Activated CD8-positive, alpha-beta memory T cell treated with anti-CD3 and anti-CD28 coated beads for 24 hours (primary cell): ENCODE data around the gene NDUFS6.
"Not testable (repeated sequence)": the region's sequence is repeated elsewhere in the genome, so short reads cannot be mapped to it uniquely, and the experiment has no call there.

Experiments
- DNase-seq: peaks from one replicate; pipeline ENCODE4 v3.0.0-alpha.2; 2020

NDUFS6 gene

GRCh38 chr5:1784197-1785050, 16.8 kb upstream of the NDUFS6 start:
- DNase-seq: no peak

GRCh38 chr5:1785062-1785461, 16.1 kb upstream of the NDUFS6 start:
- no peak for DNase-seq

GRCh38 chr5:1785984-1786383, 15.2 kb upstream of the NDUFS6 start:
- no peak for DNase-seq

- DNase-seq: no peak
Measured at GRCh38 chr5:1786621-1787471, 14.4 kb upstream of the NDUFS6 start.

GRCh38 chr5:1787472-1788047, 13.6 kb upstream of the NDUFS6 start:
- DNase-seq: no peak

- no peak for DNase-seq
Measured at GRCh38 chr5:1788200-1788599, 13.0 kb upstream of the NDUFS6 start.

- DNase-seq: no peak
Measured at GRCh38 chr5:1788828-1789227, 12.4 kb upstream of the NDUFS6 start.

- not testable (repeated sequence) for DNase-seq
Measured at GRCh38 chr5:1789438-1789833, 11.8 kb upstream of the NDUFS6 start.

GRCh38 chr5:1789834-1790471, 11.3 kb upstream of the NDUFS6 start:
- no peak for DNase-seq

GRCh38 chr5:1791176-1791575, 10.0 kb upstream of the NDUFS6 start:
- no peak for DNase-seq

- DNase-seq: peak; percentile 88
Measured at GRCh38 chr5:1792842-1793266, 8.4 kb upstream of the NDUFS6 start.

GRCh38 chr5:1793301-1793740, 7.9 kb upstream of the NDUFS6 start:
- DNase-seq: no peak

- DNase-seq: no peak
Measured at GRCh38 chr5:1793966-1794900, 7.0 kb upstream of the NDUFS6 start.

- DNase-seq: no peak
Measured at GRCh38 chr5:1794901-1795290, 6.3 kb upstream of the NDUFS6 start.

- no peak for DNase-seq
Measured at GRCh38 chr5:1795506-1795905, 5.7 kb upstream of the NDUFS6 start.

- no peak for DNase-seq
Measured at GRCh38 chr5:1795931-1796330, 5.3 kb upstream of the NDUFS6 start.

GRCh38 chr5:1796371-1797102, 4.7 kb upstream of the NDUFS6 start:
- DNase-seq: no peak

GRCh38 chr5:1797103-1797800, 4.0 kb upstream of the NDUFS6 start:
- no peak for DNase-seq

GRCh38 chr5:1797855-1798254, 3.4 kb upstream of the NDUFS6 start:
- DNase-seq: no peak

GRCh38 chr5:1798589-1798988, 2.6 kb upstream of the NDUFS6 start:
- not testable (repeated sequence) for DNase-seq
